ENCODE measurements around the gene STXBP3.

The STXBP3 gene

DNA sequence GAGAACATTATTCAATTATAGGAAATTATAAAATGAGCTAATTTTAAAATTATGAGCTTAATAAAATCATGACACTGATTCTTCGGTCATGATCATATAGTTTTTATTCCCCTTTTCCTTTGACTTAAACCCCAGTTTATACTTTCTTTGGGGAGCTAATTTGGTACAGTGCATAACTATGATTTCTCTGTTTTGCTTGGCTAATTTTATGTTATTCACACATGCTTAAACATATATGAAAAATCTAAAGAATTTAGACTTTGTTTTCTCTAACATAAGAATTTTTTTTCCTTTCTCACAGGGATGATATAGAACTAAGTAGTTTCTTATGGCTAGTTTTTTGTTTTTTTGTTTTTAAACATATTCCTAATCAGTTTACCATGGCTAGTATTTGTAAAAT lies 52.5 kb downstream of the STXBP3 start:
- no peak for TF ChIP-seq CTCF (conservative IDR thresholded peaks at IDR 0.05; ENCODE audit: control insufficient read depth, insufficient read depth, low read depth, low read length)
- no peak overlapping the region for H3K4me3 ChIP-seq (ENCODE audit: control insufficient read depth, low read depth, low read length)
- no peak for DNase-seq (ENCODE audit: low read depth)

DNA sequence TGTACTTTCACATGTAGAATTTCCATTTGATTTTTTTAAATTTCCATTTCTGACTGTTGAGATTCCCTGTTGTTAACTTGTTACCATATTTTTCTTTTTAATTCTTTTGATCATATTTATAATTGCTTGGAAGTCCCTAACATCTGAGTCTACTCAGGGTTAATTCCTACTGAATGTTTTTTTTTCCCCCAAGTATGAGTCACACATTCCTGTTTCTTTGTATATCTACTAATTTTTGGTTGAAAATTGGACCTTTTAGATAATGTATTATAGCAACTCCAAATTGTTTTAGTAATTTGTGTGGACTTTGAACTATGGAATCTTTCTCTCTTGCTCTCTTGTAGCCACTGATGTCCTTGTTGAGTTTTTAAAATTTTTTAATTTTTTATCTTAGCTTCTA lies 54.6 kb downstream of the STXBP3 start:
- no peak overlapping the region for H3K4me3 ChIP-seq (ENCODE audit: control insufficient read depth, low read depth, low read length)
- peak; percentile 48 for DNase-seq (ENCODE audit: low read depth)
- TF ChIP-seq CTCF (conservative IDR thresholded peaks at IDR 0.05; ENCODE audit: control insufficient read depth, insufficient read depth, low read depth, low read length) = no peak

DNA sequence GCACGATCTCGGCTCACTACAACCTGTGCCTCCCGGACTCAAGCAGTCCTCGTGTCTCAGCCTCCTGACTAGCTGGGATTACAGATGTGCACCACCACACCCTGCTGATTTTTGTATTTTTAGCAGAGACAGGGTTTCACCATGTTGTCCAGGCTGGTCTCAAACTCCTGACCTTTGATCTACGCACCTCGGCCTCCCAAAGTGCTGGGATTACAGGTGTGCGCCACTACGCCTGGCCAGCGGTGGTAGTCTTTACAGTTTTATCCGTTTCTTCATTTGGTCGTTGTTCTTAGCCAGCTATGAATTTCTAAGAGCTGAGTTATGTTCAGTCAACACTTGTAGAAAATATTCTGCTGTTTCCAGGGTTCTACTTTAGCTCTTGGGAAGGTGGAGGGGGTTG lies 57.1 kb downstream of the STXBP3 start:
- DNase-seq (ENCODE audit: low read depth) = no peak
- TF ChIP-seq CTCF (conservative IDR thresholded peaks at IDR 0.05; ENCODE audit: control insufficient read depth, insufficient read depth, low read depth, low read length) = no peak
- no peak overlapping the region for H3K4me3 ChIP-seq (ENCODE audit: control insufficient read depth, low read depth, low read length)

GRCh38 chr1:108808438-108808837 lies 62.0 kb downstream of the STXBP3 start:
- no peak for DNase-seq (ENCODE audit: low read depth)
- no peak for TF ChIP-seq CTCF (conservative IDR thresholded peaks at IDR 0.05; ENCODE audit: control insufficient read depth, insufficient read depth, low read depth, low read length)
- H3K4me3 ChIP-seq (ENCODE audit: control insufficient read depth, low read depth, low read length) = no peak overlapping the region

DNA sequence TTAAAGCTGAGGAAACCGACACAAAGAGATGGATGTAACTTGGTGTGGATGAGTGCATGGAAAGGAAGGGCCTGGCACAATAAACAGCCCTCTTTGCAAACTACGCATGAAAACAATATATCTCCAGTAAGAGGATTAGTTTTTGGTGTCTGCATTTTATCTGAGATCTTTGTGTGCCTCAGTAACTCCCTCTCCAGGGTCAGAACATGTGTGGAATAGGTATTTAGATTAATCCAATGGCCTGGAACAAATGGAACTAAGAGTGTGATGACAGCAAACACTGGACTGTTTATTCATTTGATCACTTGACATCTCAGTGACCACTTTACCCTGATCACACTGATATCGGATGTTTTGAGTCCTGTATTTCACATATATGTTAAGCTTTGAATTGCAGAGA lies 65.1 kb downstream of the STXBP3 start:
- H3K4me3 ChIP-seq (ENCODE audit: control insufficient read depth, low read depth, low read length) = no peak overlapping the region
- no peak for DNase-seq (ENCODE audit: low read depth)
- no peak for TF ChIP-seq CTCF (conservative IDR thresholded peaks at IDR 0.05; ENCODE audit: control insufficient read depth, insufficient read depth, low read depth, low read length)

- no peak for TF ChIP-seq CTCF (conservative IDR thresholded peaks at IDR 0.05; ENCODE audit: control insufficient read depth, insufficient read depth, low read depth, low read length)
- no peak for DNase-seq (ENCODE audit: low read depth)
Observed at GRCh38 chr1:108813326-108813725, 66.9 kb downstream of the STXBP3 start.

More at GRCh38 chr1:108813326-108813725, 66.9 kb downstream of the STXBP3 start:
- no peak overlapping the region for H3K4me3 ChIP-seq (ENCODE audit: control insufficient read depth, low read depth, low read length)
